ENCODE results near the gene SLC13A2.
A peak's percentile ranks its signal among the peaks of the same experiment; 100 is the strongest.
"Not testable (repeated sequence)": the region's sequence is repeated elsewhere in the genome, so short reads cannot be mapped to it uniquely, and the experiment has no call there.

The SLC13A2 gene

DNA sequence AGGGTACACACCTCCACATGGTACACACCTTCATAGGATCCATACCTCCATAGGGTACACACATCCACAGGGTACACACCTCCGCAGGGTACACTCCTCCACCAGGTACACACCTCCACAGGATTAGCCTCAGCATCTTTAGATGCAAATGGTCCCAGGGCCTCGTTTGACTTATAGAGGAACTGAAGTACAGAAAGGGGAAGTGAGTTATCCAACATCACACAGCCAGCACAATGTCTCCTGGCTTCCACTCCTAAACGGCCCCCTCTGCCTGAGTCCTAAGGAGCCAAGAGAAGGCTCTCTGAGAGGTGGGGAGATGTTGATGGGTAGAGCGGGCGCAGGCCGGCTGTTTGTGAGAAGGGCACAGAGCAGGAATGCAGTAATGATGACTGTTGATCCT lies 44.7 kb downstream of the SLC13A2 start:
- DNase-seq (ENCODE audit: low spot score) = no peak

GRCh38 chr17:28518578-28518977 lies 45.1 kb downstream of the SLC13A2 start:
- DNase-seq (ENCODE audit: low spot score) = no peak

GRCh38 chr17:28519236-28519635 lies 45.8 kb downstream of the SLC13A2 start:
- no peak for DNase-seq (ENCODE audit: low spot score)

GRCh38 chr17:28520687-28521086 lies 47.2 kb downstream of the SLC13A2 start:
- no peak for DNase-seq (ENCODE audit: low spot score)

GRCh38 chr17:28521311-28522085 lies 48.1 kb downstream of the SLC13A2 start:
- no peak for DNase-seq (ENCODE audit: low spot score)

- DNase-seq (ENCODE audit: low spot score) = not testable (repeated sequence)
Observed at GRCh38 chr17:28522281-28522680, 48.8 kb downstream of the SLC13A2 start.

DNA sequence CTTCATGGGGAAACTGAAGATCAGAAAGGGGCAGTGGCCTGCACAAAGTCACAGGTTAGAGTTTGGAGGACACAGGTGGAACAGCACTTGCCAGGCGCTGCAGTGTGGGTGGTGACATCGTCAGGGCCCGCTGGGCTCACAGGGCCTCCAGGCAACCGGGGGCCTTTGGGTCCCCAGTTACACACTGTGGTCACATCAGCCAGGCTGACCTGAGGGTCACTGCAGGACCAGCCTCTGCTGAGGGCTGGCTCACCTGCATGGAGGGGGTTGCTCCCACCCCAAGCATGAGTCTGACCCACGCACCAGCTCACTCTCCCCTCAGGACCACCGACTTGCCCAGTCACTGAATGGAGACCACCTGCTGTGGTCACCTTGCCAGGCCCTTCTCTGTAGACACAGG lies 49.7 kb downstream of the SLC13A2 start:
- DNase-seq (ENCODE audit: low spot score) = no peak

GRCh38 chr17:28523876-28524275 lies 50.4 kb downstream of the SLC13A2 start:
- no peak for DNase-seq (ENCODE audit: low spot score)

- DNase-seq (ENCODE audit: low spot score) = peak; percentile 77
Observed at GRCh38 chr17:28524476-28525424, 51.3 kb downstream of the SLC13A2 start.

DNA sequence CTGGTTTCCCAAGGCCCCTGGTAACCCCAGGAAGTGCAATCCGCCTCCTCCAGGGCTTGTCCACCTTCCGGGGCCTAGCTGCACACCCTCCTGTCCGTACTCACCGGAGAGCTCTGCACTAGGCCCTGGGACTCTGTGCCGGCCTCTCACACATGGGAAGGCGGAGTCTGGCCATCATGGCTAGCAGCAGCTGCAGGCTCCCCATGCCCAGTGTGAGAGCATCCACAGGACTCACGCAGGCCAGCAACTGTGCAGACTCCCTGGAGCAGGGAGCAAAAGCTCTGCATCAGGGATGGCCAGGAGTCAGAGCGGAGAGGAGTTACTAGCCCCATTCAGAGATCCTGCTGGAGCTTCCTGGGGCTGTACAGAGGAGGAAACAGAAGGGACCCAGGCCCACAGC lies 52.9 kb downstream of the SLC13A2 start:
- DNase-seq (ENCODE audit: low spot score) = no peak

GRCh38 chr17:28527181-28527681 lies 53.8 kb downstream of the SLC13A2 start:
- DNase-seq (ENCODE audit: low spot score) = no peak

- DNase-seq (ENCODE audit: low spot score) = no peak
Observed at GRCh38 chr17:28527859-28528258, 54.4 kb downstream of the SLC13A2 start.

DNA sequence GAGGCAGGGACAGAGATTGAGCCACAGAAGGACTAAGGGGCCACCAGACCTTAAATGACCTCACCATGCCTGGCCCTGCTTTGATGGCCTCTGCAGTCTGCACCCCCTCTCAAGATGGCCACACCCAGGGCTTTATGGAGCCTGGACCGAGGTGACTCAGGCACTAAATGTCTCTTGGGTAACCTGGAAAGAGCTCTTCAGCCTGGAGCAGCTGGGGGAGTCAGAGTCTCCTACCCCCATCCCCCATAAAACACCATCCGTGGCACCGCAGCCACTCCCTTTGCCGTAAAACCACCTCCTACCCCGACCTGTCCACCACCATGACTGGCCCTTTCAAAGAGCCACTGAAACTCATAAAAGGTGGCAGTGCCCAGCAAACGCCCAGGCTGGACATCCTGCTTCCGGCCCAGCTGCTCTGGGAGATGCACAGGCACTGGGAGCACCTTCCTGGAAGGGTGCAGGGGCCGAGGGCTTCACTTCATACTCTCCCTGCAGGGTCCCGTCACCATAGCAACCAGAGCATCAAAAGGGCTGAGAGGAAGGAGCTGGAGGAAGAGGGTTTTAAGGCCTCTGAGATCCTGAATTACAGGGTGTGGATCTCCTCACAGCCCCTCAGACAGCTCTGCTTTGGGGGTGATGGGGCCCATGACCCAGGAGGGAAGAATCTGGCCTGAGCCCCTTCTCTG lies 55.0 kb downstream of the SLC13A2 start:
- DNase-seq (ENCODE audit: low spot score) = no peak

GRCh38 chr17:28529013-28529400 lies 55.6 kb downstream of the SLC13A2 start:
- no peak for DNase-seq (ENCODE audit: low spot score)

DNA sequence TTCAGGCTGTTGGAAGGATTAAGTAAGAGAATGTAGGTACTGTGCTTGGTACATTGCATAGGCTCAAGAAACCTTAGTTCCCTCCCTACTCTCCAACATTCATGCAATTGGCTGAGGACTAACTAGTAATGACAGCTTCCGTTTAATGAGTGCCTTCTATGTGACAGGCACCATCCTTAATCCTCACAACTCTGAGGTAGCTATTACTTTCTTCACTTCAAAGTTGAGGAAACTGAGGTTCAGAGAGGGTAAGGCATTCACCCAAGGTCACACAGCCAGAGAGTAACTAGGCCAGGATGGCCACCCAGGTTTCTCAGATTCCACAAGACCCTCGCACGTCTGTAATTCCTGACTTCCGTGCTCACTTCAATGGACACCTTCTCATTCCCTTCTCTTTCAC lies 56.8 kb downstream of the SLC13A2 start:
- no peak for DNase-seq (ENCODE audit: low spot score)

DNA sequence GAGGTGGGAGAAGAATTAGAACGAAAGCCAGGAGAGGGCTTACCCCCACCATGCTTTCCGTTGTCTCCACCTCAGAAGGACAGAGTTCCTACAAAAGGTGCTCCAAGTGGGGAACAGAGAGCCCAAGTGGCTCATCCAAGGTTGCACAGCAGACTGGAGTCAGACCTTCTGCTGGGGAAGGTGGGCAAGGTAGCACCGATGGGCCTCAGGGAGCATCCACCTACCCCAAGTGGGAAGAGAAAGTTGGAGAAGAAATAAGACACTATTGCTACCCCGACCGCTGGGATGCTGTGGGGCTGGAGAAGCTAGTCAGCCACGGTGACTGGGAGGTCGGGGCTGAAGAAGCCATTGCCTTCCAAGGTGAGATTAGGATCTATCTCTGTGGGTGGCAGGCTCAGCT lies 57.5 kb downstream of the SLC13A2 start:
- DNase-seq (ENCODE audit: low spot score) = no peak

DNA sequence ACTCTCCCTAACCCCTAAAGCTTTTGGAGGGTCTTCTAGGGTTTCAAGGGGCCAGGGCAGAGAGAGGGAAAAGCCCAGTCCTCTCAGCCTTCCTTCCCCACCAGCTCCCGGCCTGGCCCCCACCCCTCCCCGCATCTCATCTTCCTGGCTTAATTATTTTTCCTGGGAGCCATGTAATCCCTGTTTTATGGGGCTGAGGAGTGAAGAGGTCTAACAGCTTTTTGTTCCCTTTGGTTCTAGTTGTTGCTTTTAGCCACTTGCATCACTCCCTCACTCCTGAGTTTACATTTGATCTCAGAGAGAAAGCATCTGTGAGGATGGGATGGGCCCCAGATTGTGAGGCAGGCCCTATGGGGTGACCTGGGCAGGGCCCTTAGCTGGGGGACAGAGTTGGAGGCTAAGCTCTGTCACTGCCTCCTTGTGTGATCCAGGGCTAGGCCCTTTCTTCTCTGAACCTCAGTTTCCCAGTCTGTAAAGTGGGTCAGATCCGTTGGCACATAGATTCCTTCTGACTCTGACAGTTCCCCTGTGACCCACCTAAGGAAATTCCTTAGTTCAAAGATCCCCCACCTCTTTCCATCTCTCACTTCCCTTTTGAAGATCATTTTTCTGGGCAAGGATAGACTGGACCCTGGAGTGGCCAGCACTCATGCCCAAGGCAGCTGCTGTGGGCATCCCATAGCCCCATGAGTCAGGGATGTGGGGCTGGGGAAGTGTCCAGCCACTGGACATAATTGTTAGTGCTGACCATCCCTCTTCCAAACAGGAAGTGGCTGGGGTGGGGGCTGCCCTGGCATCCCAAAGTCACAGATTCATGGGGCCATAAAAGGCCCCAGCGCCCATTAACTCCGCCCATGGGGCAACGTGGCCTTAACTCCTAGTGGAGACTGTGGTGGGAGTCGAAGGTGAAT lies 58.9 kb downstream of the SLC13A2 start:
- DNase-seq (ENCODE audit: low spot score) = no peak

DNA sequence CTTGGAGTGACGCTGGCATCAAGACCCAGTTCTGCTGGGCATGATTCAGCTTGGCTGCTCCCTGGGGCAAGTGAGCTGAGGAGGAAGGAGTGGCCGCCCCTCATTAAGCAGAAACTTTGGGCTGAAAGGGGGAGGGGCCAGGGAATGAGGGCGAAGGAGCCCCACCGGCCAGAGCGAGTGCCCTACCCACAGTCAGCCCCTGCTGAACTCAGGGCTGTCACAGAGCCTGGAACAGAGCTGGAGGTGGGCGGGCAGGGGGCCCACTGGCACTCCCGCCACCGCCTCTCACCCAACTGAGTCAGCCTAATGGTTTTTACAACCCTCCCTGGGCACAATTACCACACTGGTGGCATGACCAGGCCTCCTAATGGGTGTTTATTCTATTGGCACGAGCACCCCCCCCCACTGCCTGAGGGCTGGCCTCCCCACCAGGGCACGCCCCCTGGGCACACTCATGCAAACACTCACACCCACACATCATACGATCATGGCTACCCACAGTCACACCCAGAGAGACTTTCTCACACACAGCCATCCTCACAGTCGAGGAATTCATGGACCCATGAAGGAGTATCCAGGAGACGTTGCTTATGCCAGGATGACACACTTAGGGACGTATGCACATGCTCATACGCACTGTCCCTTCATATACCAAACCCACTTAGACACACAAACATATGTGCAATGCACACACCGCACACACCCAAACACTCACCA lies 59.8 kb downstream of the SLC13A2 start:
- peak; percentile 32 for DNase-seq (ENCODE audit: low spot score)

DNA sequence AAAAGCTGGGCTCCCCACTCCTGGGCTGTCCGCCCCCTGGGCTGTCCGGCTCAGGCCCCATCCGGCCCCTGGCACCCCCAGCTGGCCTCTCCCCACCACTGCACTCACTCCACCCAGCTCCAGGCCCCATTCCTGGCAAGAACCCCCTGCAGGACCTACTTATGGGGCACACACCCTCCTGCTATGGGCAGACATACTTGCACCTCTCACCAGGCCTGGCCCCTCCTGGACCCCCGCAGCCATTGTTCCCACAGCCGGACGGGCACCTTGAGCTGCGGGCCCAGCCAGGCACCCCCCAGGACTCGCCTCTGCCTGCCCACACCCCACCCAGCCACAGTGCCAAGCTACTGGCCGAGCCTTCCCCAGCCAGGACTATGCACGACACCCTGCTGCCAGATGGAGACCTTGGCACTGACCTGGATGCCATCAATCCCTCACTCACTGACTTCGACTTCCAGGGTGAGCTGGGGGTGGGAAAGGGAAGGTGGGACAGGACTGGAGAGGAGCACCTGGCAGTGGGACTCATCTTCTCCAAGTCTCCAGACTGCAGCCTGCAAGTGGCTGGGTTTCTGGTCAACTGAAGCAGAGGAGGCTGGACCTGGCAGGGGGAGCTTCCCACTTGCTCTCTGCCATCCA lies 61.4 kb downstream of the SLC13A2 start:
- DNase-seq (ENCODE audit: low spot score) = no peak
